Stimulated activated CD8-positive, alpha-beta memory T cell treated with anti-CD3 and anti-CD28 coated beads, Interleukin-4, amount 100 ng/mL, for 4 hours (primary cell): ENCODE data around the gene SIPA1L2.

Experiments
- DNase-seq, 2 donors: peaks; one replicate each; pipeline ENCODE4 v3.0.0-alpha.2; 2020; ENCODE audit warnings: low read depth in 2 of 2, low spot score in 1 of 2

The SIPA1L2 gene

DNA sequence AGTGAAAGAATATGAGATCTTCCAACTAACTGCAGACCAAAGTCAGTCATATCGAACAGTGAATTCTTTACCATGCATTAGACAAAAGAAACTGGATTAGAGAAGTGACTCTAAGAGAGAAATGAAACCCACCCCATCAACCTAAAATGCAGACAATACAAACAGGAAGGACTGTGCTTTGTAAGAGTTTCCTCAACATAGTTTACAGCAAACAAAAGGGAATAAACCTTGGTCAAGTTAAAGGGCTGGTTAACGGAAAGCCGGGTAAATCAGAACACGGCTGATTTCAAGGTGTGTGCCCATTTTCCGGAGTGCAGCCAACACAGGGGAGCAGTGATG is 39.2 kb downstream of the SIPA1L2 start:
- no peak for DNase-seq

- DNase-seq = no peak
Observed at GRCh38 chr1:232589812-232590743, 39.9 kb downstream of the SIPA1L2 start.

- DNase-seq = no peak
Observed at GRCh38 chr1:232589111-232589811, 40.7 kb downstream of the SIPA1L2 start.

- no peak for DNase-seq
Observed at GRCh38 chr1:232587141-232588008, 42.6 kb downstream of the SIPA1L2 start.

DNA sequence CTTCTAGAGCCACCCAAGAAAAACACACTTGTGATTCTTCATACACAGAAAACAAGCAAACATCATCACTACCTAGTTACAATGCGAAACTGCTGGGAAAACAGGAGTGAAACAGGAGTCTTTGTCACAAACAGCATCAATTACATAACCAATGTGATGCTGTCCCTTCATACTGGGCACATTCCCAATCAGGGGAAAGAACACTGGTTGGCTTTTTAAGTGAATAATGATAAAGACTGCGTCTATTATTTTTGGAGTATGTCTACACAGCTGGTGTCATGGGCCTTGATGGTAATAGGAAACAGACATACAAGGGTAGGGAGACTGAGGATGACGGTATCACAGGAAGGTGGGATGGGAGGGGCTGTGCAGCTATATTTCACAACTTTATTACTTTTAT is 43.3 kb downstream of the SIPA1L2 start:
- DNase-seq = no peak

DNA sequence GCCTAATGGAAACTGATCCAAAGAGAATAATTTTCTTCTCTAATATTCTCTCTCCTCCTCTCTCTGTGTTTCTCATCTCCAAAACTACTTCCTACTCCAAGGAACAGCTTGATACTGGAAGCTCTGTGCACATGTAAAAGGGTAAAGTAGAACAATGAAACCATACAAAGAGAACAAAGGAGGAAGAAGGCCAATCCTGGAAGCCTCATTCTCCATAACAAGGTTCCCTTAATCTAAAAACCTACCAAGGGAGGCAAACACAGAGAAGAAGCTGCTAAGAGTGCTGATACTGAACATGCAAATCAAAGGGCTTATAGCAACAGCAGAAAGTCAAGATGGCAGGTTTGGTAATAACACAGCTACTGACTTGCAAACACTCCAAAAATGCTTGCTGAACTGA is 44.4 kb downstream of the SIPA1L2 start:
- no peak for DNase-seq

DNA sequence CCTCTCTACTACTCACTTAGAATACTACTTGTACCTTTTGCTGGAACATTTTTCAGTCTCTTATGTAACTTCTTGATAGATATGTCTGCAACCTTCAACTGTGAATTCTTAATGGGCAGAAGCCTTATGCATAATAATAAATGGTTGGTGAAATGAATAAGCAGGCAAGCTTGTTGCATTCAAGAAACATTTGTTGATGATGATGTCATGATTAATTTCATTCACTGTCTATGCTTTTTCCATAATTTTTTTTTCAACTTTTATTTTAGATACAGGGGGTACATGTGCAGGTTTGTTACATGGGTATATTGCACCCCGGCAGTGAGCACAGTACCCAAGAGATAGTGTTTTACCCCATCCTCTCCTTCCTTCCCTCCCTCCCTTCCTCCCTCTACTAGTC is 48.0 kb downstream of the SIPA1L2 start:
- no peak for DNase-seq
